Thoracic aorta (tissue), 2 donors: ENCODE data around the gene MEIS1. TPM values are rescaled to one million over a fixed set of nuclear protein-coding genes. Genes with fewer than 3 reads are reported as not detected.

Experiments
- ATAC-seq: fragments of 150-250 bp; one replicate; pipeline ENCODE4 v1.8.0; 2017; ENCODE audit warnings: low read depth; ENCODE audit not compliant: insufficient number of reproducible peaks, low FRiP score
- DNase-seq: peaks from one replicate; pipeline ENCODE4 v3.0.0-alpha.2; 2020; ENCODE audit warnings: low spot score
- H3K27ac ChIP-seq, 2 donors: fragments of 200-600 bp; sonication (generic); 1 replicate in 1 of 2; 2 replicates in 1 of 2; pipeline ENCODE4 v1.5.1; 2016; ENCODE audit warnings: mild to moderate bottlenecking in 2 of 2, moderate library complexity in 2 of 2
- H3K27me3 ChIP-seq: fragments of 200-600 bp; sonication (generic); replicated peaks from 2 replicates; pipeline ENCODE4 v1.6.0; 2016; ENCODE audit warnings: mild to moderate bottlenecking; ENCODE audit not compliant: insufficient read depth
- H3K36me3 ChIP-seq: fragments of 200-600 bp; sonication (generic); one replicate; pipeline ENCODE4 v1.5.1; 2016
- H3K4me1 ChIP-seq, 2 donors: fragments of 200-600 bp; sonication (generic); 1 replicate in 1 of 2; 2 replicates in 1 of 2; pipeline versions ENCODE4 v1.5.1 to v1.6.0; 2016; ENCODE audit warnings: low read depth in 2 of 2, mild to moderate bottlenecking in 1 of 2; ENCODE audit not compliant: control insufficient read depth in 1 of 2
- H3K4me3 ChIP-seq: fragments of 200-600 bp; sonication (generic); 2 replicates; pipeline ENCODE4 v1.5.1; 2016; ENCODE audit warnings: mild to moderate bottlenecking
- H3K9me3 ChIP-seq: fragments of 200-600 bp; sonication (generic); 2 replicates; pipeline ENCODE4 v1.5.1; 2016
- total RNA-seq, 2 donors: library from RNA; depleted of rRNA; stranded (reverse); fragments of >200 nt; gene quantifications; one replicate each; pipeline versions ENCODE4 v1.1.0 to v1.2.3, GENCODE V29; 2016
- TF ChIP-seq, protein P1 (sequence below): fragments of 200-600 bp; sonication (generic); IDR thresholded peaks from one replicate; pipeline ENCODE4 v1.5.1; 2019; ENCODE audit warnings: antibody characterized with exemption

Gene MEIS1
- total RNA-seq, 2 donors from 2014 or later, result 29.4 to 58.4 TPM

GRCh38 chr2:66436581-66437001, 1.7 kb downstream of the MEIS1 start:
- H3K4me1 ChIP-seq, result peaks cover 0 to 4% of the 10 kb centered on the region in 2 donors
- no peaks in the 10 kb centered on the region for H3K36me3 ChIP-seq
- no peak for ATAC-seq
- H3K27me3 ChIP-seq, result no peaks in the 10 kb centered on the region
- no peak for DNase-seq
- H3K9me3 ChIP-seq, result no peaks in the 10 kb centered on the region
- H3K27ac ChIP-seq, result peak overlapping the region; percentile 99 to 100
- H3K4me3 ChIP-seq, result peak overlapping the region; percentile 75
- TF ChIP-seq, protein P1, sequence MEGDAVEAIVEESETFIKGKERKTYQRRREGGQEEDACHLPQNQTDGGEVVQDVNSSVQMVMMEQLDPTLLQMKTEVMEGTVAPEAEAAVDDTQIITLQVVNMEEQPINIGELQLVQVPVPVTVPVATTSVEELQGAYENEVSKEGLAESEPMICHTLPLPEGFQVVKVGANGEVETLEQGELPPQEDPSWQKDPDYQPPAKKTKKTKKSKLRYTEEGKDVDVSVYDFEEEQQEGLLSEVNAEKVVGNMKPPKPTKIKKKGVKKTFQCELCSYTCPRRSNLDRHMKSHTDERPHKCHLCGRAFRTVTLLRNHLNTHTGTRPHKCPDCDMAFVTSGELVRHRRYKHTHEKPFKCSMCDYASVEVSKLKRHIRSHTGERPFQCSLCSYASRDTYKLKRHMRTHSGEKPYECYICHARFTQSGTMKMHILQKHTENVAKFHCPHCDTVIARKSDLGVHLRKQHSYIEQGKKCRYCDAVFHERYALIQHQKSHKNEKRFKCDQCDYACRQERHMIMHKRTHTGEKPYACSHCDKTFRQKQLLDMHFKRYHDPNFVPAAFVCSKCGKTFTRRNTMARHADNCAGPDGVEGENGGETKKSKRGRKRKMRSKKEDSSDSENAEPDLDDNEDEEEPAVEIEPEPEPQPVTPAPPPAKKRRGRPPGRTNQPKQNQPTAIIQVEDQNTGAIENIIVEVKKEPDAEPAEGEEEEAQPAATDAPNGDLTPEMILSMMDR, result no peak

DNA sequence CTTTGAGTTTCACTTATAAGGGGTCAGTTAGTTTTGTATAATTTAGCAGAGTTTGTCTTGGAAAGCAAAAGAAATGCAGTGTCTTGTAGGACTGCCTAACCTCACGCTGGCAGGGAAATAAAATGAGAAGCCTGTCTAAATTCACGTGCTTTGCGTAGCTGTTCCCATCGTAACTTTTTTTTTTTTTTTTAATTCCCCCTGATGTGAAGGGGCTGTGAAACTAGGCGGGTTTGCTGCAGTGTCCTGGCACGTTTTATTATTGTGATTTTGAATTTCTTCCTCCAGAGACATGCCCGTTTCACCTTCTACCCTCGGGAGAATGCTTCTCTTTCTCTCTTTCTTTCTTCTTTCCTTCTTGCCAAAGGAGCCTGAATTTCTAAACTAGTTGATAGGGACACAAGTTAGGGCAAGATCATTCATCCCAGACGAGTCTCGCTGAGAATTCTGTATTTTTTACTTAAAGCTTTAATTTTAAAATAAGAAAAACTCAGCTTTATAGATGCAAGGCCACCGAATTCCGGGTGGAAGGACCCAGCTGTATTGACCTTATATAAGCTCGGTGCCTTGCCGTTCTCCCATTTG, 2.3 kb downstream of the MEIS1 start:
- H3K9me3 ChIP-seq, result no peaks in the 10 kb centered on the region
- TF ChIP-seq, protein P1, result no peak
- no peak for ATAC-seq
- peak overlapping the region; percentile 75 for H3K4me3 ChIP-seq
- H3K27me3 ChIP-seq, result no peaks in the 10 kb centered on the region
- DNase-seq, result no peak
- H3K36me3 ChIP-seq, result no peaks in the 10 kb centered on the region
- H3K4me1 ChIP-seq, result peaks cover 0 to 10% of the 10 kb centered on the region in 2 donors
- peak overlapping the region; percentile 99 to 100 for H3K27ac ChIP-seq

DNA sequence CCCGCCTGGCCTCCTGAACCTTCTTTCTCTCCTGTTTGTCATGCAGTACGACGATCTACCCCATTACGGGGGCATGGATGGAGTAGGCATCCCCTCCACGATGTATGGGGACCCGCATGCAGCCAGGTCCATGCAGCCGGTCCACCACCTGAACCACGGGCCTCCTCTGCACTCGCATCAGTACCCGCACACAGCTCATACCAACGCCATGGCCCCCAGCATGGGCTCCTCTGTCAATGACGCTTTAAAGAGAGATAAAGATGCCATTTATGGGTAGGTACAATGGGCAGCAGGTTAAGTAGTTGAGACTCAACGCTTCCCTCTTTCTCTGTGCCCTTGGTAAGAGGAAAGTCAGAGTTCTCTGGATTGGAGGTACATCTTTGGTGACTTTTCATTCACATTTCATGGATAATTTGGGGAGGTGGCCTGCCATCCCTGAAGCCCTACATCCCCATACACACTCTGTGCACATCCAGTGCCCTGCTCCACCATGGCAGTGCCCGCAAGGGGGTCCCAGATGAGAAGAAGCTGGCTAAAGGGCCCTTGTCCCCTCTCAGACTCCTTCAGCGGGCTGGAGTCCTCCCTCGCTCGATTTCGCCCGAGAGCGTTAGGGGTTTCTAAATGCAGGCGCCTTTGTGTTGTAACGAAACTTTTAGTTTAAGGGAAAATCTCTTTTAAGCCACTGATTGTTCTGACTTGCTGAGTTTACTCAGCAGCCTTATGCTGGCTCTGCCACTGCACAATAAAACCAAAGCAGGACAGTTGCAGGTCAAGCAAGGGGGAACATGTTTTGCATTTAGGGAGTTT, 3.0 kb downstream of the MEIS1 start:
- no peaks in the 10 kb centered on the region for H3K36me3 ChIP-seq
- H3K9me3 ChIP-seq, result no peaks in the 10 kb centered on the region
- no peaks in the 10 kb centered on the region for H3K27me3 ChIP-seq
- TF ChIP-seq, protein P1, result no peak
- H3K4me3 ChIP-seq, result peak overlapping the region; percentile 75
- peak overlapping the region; percentile 99 to 100 for H3K27ac ChIP-seq
- no peak for ATAC-seq
- no peak for DNase-seq
- H3K4me1 ChIP-seq, result peaks cover 0 to 17% of the 10 kb centered on the region in 2 donors

DNA sequence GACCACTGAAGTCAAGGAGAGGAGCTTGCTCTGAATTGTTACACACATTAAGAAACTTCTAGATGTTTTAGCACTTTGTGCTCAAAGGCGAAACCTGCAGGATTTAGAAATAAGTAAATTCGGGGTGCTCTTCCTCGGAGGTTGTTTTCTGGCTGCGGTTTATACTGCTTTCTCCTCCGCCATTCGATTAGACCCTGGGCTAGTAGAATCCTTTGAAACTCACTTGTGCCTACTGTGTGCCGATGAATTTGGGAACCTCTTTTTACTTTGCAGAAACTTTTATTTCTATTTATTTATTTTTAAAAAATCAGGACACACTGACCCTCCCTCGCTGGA, 3.5 kb downstream of the MEIS1 start:
- Histone ChIP-seq H3K4me3 (peak overlapping the region; percentile 75), H3K27me3 (no peaks in the 10 kb centered on the region), H3K27ac (peak overlapping the region; percentile 99 to 100), H3K9me3 (no peaks in the 10 kb centered on the region), H3K4me1 (peaks cover 0 to 21% of the 10 kb centered on the region in 2 donors), H3K36me3 (no peaks in the 10 kb centered on the region)
- DNase-seq (no peak), ATAC-seq (no peak)
- TF ChIP-seq, protein P1, result no peak
